ENCODE results near the gene SULT1C2.
"Not testable (repeated sequence)": the region's sequence is repeated elsewhere in the genome, so short reads cannot be mapped to it uniquely, and the experiment has no call there.

DNA sequence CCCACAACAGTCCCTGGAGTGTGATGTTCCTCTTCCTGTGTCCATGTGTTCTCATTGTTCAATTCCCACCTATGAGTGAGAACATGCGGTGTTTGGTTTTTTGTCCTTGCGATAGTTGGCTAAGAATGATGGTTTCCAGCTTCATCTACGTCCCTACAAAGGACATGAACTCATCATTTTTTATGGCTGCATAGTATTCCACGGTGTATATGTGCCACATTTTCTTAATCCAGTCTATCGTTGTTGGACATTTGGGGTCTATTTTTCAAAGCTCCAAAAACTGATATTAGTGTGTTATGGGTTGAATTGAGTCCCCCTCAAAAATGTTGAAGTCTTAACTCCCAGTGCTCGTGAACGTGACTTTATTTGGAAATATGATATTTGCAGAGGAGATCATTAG, 4.1 kb upstream of the SULT1C2 start:
- TF ChIP-seq YY1 (IDR thresholded peaks at IDR 0.05; ENCODE audit: insufficient read depth, insufficient read length); ZNF274 (IDR thresholded peaks at IDR 0.05; ENCODE audit: low read depth, low read length): not testable (repeated sequence)
